HG02798 (cell line): ENCODE results near the gene WDR20.

ENCODE experiments used
- ATAC-seq: cut with Tn5 transposase; IDR thresholded peaks from one replicate; pipeline ENCODE4 v1.9.1; 2021; ENCODE audit warnings: mild to moderate bottlenecking; ENCODE audit not compliant: unreplicated experiment, poor library complexity

The WDR20 gene

GRCh38 chr14:102255401-102256190, 115.9 kb downstream of the WDR20 start:
- no peak for ATAC-seq

- ATAC-seq, result no peak
Measured at GRCh38 chr14:102256716-102257115, 117.0 kb downstream of the WDR20 start.

GRCh38 chr14:102258136-102258535, 118.4 kb downstream of the WDR20 start:
- ATAC-seq, result no peak
